Esophagus squamous epithelium (tissue), 5 donors: ENCODE measurements around the gene C1orf53. TPM values are rescaled to one million over a fixed set of nuclear protein-coding genes. Genes with fewer than 3 reads are reported as not detected.
"Not testable (repeated sequence)": the region's sequence is repeated elsewhere in the genome, so short reads cannot be mapped to it uniquely, and the experiment has no call there.

Experiments
- DNase-seq: peaks from one replicate; lab custom pipeline; 2025; lab: John Stamatoyannopoulos, UW
- H3K27ac ChIP-seq, 4 donors: fragments of 200-600 bp; sonication (generic); one replicate each; pipeline ENCODE4 v1.5.1; 2016 to 2019; ENCODE audit warnings: mild to moderate bottlenecking in 1 of 4
- H3K27me3 ChIP-seq, 4 donors: fragments of 200-600 bp; sonication (generic); 1 replicate in 3 of 4; 2 replicates in 1 of 4; pipeline versions ENCODE4 v1.5.1 to v1.6.0; 2017 to 2021; ENCODE audit warnings: antibody characterized with exemption in 1 of 4
- H3K36me3 ChIP-seq, 3 donors: fragments of 200-600 bp; sonication (generic); one replicate each; pipeline ENCODE4 v1.5.1; 2016 to 2019
- H3K4me1 ChIP-seq, 3 donors: fragments of 200-600 bp; sonication (generic); one replicate each; pipeline ENCODE4 v1.5.1; 2017 to 2019
- H3K4me3 ChIP-seq, 4 donors: fragments of 200-600 bp; sonication (generic); 1 replicate in 3 of 4; 2 replicates in 1 of 4; pipeline ENCODE4 v1.5.1; 2016 to 2019; ENCODE audit warnings: mild to moderate bottlenecking in 2 of 4, moderate library complexity in 1 of 4
- H3K9me3 ChIP-seq, 3 donors: fragments of 200-600 bp; sonication (generic); one replicate each; pipeline ENCODE4 v1.5.1; 2016 to 2019
- POLR2A ChIP-seq, 4 donors: fragments of 450-650 bp; IDR thresholded peaks; one replicate each; pipeline ENCODE4 v1.6.1; 2017; ENCODE audit warnings: antibody characterized with exemption in 4 of 4, mild to moderate bottlenecking in 4 of 4, moderate library complexity in 3 of 4
- WGBS, 2 donors: methylation state at CpG; one replicate each; pipeline ENCODE4 v1.1.5; 2018; 5-methylcytosine and 5-hydroxymethylcytosine counted together
- intact Hi-C: fragments of 100-400 bp; cut with DNase I; formaldehyde crosslinking; loops from one replicate; pipeline ENCODE4 v1.15.0; 2022
- total RNA-seq, 4 donors: library from RNA; depleted of rRNA; stranded (reverse); fragments of >200 nt; gene quantifications; one replicate each; pipeline ENCODE4 v1.1.0, GENCODE V29; 2016
- TF ChIP-seq, protein P1 (sequence below), 6 experiments: fragments of 450-650 bp in 4 of 6; fragments of 200-600 bp in 2 of 6; sonication (generic) in 2 of 6; IDR thresholded peaks; one replicate each; pipeline ENCODE4 v1.5.1; 2016 to 2019; ENCODE audit warnings: antibody characterized with exemption in 6 of 6, mild to moderate bottlenecking in 4 of 6, moderate library complexity in 4 of 6
- donor health status: DM: yes; HTN: yes; CAD: no.

The C1orf53 gene
- total RNA-seq, 4 donors from 2014 or later, result 3.4 to 7.2 TPM; not detected in 2

DNA sequence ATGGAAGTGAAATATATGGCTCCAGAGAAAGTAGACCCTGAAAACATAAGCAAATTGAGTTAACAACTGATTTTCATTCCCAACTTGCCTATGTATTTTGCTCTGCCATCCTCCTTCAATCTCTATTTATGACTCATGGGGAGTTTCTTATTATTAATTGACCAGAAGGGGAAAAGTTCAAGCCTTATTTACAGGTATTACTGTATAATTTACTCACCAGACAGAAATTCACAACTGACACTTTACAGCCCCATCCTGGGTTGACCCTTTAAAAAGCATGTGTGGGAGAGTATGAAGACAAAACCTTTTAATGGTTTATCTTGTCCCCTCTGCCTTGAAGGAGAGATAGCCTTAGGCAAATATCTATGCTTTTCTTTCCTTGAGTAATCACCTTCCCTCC lies 39.8 kb upstream of the C1orf53 start:
- no peak for DNase-seq
- no peak overlapping the region for H3K4me3 ChIP-seq

DNA sequence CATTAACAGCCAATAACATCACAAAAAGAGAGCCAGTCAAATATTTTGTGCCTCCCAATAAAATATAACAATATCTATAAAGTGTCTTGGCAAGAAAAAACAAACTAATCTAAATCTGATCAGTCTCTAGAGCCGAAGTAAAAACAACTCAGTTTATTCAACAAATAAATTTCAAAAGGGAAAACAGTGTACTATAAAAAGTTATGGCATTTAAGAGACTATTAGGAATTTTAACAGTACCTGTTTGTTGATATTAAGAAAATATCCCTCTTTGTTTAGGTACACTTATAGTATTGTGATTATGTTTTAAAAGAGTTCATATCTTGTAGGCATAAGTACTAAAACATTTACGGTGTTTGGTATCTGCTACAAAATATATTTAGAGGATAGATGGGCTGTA lies 36.6 kb upstream of the C1orf53 start:
- intact Hi-C loops, result no loop called here
- TF ChIP-seq POLR2A (IDR thresholded peaks at IDR 0.05), result no peak
- TF ChIP-seq, protein P1, sequence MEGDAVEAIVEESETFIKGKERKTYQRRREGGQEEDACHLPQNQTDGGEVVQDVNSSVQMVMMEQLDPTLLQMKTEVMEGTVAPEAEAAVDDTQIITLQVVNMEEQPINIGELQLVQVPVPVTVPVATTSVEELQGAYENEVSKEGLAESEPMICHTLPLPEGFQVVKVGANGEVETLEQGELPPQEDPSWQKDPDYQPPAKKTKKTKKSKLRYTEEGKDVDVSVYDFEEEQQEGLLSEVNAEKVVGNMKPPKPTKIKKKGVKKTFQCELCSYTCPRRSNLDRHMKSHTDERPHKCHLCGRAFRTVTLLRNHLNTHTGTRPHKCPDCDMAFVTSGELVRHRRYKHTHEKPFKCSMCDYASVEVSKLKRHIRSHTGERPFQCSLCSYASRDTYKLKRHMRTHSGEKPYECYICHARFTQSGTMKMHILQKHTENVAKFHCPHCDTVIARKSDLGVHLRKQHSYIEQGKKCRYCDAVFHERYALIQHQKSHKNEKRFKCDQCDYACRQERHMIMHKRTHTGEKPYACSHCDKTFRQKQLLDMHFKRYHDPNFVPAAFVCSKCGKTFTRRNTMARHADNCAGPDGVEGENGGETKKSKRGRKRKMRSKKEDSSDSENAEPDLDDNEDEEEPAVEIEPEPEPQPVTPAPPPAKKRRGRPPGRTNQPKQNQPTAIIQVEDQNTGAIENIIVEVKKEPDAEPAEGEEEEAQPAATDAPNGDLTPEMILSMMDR (IDR thresholded peaks at IDR 0.05), result no peak
- H3K36me3 ChIP-seq, result no peaks in the 10 kb centered on the region
- H3K9me3 ChIP-seq, result no peaks in the 10 kb centered on the region
- DNase-seq, result no peak
- H3K27ac ChIP-seq, result no peak overlapping the region
- WGBS, 2 donors, result 76 to 78% methylated on average over 2 of the region's 2 CpGs
- no peaks in the 10 kb centered on the region for H3K27me3 ChIP-seq
- no peaks in the 10 kb centered on the region for H3K4me1 ChIP-seq
- H3K4me3 ChIP-seq, result no peak overlapping the region

More for the DNA sequence above, 39.8 kb upstream of the C1orf53 start:
- Histone ChIP-seq H3K36me3 (no peaks in the 10 kb centered on the region), H3K9me3 (no peaks in the 10 kb centered on the region), H3K27ac (no peak overlapping the region), H3K4me1 (no peaks in the 10 kb centered on the region), H3K27me3 (no peaks in the 10 kb centered on the region)
- no peak for TF ChIP-seq POLR2A (IDR thresholded peaks at IDR 0.05)
- TF ChIP-seq, protein P1 (IDR thresholded peaks at IDR 0.05), result no peak
- intact Hi-C loops, result no loop called here

DNA sequence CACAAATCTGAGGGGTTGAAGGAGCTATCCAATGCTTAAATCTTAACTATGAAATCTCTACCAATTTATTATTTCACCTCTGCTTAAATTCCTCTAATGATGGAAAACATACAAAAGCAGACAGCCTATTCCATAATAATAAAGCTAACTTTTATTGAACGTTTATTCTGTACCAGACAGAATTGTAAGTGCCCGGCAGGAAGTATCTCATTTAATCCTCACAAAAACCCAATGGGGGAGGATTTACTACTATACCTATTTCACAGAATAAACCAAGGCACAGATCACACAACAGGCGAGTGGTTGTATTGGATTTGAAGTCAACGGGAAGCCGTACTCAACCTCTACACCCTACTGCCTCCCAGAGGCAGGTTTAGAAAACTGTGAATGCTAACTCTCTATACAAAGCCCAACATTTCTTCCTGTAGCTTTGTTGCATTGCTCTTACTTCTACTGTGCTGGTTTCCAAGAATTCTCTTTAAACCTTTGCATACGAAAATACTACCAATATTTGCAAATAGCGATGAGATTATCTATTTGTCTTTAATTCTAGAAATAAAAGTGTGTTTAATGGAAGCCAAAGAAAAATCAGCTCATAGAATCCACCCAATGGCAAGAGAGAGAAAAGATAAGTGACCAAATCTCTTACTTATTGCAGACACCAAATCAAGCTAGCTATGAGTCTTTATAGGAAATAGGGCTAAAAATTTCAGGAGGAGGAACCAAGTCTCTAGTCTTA lies 33.5 kb upstream of the C1orf53 start:
- TF ChIP-seq, protein P1 (IDR thresholded peaks at IDR 0.05), result peak; percentile 30 to 78 (median 50)
- TF ChIP-seq POLR2A (IDR thresholded peaks at IDR 0.05), result no peak
- DNase-seq, result no peak

DNA sequence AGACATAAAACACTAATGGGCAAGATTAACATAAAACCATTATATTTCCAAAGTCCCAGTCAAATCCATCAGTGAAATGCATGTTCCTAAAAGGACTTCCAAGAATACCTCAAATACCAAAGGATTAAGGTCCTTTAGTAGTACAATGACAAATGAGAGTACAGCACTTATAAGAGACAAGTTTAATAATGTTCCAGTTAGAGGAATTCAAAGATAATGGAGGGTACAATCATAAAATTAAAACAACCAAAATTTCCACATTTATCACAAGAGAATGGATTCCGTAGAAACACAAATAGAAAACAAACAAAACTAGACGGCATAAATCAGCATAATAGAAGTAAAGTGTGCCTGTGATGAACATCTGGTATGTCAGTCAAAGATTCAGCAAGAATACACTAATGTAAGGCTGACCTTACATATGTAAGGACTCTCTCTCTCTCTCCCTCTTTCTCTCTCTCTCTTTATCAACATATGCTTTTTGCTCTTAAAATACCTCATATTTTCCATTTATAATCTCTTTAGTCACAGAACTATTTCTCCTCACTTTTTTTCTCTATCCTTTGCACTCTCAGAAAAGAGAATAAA lies 32.8 kb upstream of the C1orf53 start:
- no peak overlapping the region for H3K27ac ChIP-seq
- intact Hi-C loops, result loop anchor here (10.0 kb wide), 1 partner anchor 255 kb away; no protein-coding TSS in a partner anchor
- WGBS, 2 donors, result 38 to 51% methylated on average over 2 of the region's 2 CpGs

More for the DNA sequence above, 33.5 kb upstream of the C1orf53 start:
- no peaks in the 10 kb centered on the region for H3K4me1 ChIP-seq
- H3K27ac ChIP-seq, result no peak overlapping the region
- H3K36me3 ChIP-seq, result no peaks in the 10 kb centered on the region
- intact Hi-C loops, result no loop called here
- whole genome bisulfite sequencing, 2 donors, result 7 to 10% methylated on average over 7 of the region's 7 CpGs
- no peaks in the 10 kb centered on the region for H3K27me3 ChIP-seq
- H3K4me3 ChIP-seq, result no peak overlapping the region
- no peaks in the 10 kb centered on the region for H3K9me3 ChIP-seq

DNA sequence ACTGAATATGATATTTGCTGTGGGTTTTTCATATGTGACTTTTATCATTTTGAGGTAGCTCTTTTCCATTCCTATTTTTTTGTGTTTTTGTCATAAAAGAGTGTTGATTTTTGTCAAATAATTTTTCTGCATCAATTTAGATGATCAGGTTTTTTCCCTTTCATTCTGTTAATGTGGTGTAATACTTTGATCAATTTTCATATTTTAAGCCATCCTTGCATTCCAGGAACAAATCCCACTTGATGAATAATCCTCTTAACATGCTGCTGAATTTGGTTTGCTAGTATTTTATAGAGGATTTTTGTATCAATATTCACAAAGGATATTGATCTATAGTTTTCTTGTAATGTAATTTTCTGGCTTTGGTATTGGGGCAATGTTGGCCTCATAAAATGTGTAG lies 25.5 kb upstream of the C1orf53 start:
- H3K27me3 ChIP-seq, result no peaks in the 10 kb centered on the region
- no peak for TF ChIP-seq POLR2A (IDR thresholded peaks at IDR 0.05)
- TF ChIP-seq, protein P1 (IDR thresholded peaks at IDR 0.05), result no peak
- intact Hi-C loops, result loop anchor here (10.0 kb wide), 1 partner anchor 262 kb away; no protein-coding TSS in a partner anchor
- H3K9me3 ChIP-seq, result peaks cover 0 to 12% (median 4%) of the 10 kb centered on the region in 3 donors
- no peaks in the 10 kb centered on the region for H3K36me3 ChIP-seq
- H3K4me3 ChIP-seq, result no peak overlapping the region
- H3K27ac ChIP-seq, result no peak overlapping the region
- DNase-seq, result no peak
- H3K4me1 ChIP-seq, result no peaks in the 10 kb centered on the region

More for the DNA sequence above, 32.8 kb upstream of the C1orf53 start:
- Histone ChIP-seq H3K4me1 (no peaks in the 10 kb centered on the region), H3K36me3 (no peaks in the 10 kb centered on the region), H3K4me3 (no peak overlapping the region), H3K9me3 (no peaks in the 10 kb centered on the region), H3K27me3 (no peaks in the 10 kb centered on the region)
- DNase-seq, result no peak
- no peak for TF ChIP-seq POLR2A (IDR thresholded peaks at IDR 0.05)
- TF ChIP-seq, protein P1 (IDR thresholded peaks at IDR 0.05), result no peak

DNA sequence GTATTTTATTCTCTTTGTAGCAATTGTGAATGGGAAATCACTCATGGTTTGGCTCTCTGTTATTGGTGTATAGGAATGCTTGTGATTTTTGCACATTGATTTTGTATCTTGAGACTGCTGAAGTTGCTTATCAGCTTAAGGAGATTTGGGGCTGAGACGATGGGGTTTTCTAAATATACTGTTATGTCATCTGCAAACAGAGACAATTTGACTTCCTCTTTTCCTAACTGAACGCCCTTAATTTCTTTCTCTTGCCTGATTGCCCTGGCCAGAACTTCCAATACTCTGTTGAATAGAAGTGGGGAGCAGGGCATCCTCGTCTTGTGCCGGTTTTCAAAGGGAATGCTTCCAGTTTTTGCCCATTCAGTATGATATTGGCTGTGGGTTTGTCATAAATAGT lies 22.0 kb upstream of the C1orf53 start:
- WGBS, 2 donors, result 73 to 82% methylated on average over 4 of the region's 4 CpGs
- H3K36me3 ChIP-seq, H3K27ac ChIP-seq, DNase-seq, intact Hi-C loops, H3K4me3 ChIP-seq, H3K4me1 ChIP-seq: not testable (repeated sequence)
- Histone ChIP-seq H3K9me3 (peaks cover 0 to 12% (median 4%) of the 10 kb centered on the region in 3 donors), H3K27me3 (peaks cover 0 to 20% (median 0%) of the 10 kb centered on the region in 4 donors)

DNA sequence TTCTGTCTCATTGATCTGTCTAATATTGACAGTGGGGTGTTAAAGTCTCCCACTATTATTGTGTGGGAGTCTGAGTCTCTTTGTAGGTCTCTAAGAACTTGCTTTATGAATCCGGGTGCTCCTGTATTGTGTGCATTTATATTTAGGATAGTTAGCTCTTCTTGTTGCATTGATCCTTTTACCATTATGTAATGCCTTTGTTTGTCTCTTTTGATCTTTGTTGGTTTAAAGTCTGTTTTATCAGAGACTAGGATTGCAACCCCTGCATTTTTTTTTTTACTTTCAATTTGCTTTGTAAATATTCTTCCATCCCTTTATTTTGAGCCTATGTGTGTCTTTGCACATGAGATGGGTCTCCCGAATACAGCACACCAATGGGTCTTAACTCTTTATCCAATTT lies 20.2 kb upstream of the C1orf53 start:
- H3K27ac ChIP-seq, H3K9me3 ChIP-seq, H3K4me3 ChIP-seq, H3K4me1 ChIP-seq, DNase-seq, H3K36me3 ChIP-seq, intact Hi-C loops: not testable (repeated sequence)
- WGBS, 2 donors, result 57 to 63% methylated on average over 2 of the region's 2 CpGs
- H3K27me3 ChIP-seq, result peaks cover 0 to 20% (median 0%) of the 10 kb centered on the region in 4 donors
